H1 (cell line): ENCODE measurements around the gene DCAF6.

Experiments used
- CEBPB ChIP-seq: IDR thresholded peaks from 2 replicates; pipeline ENCODE4 v1.6.1; 2012; ENCODE audit warnings: low read depth, low read length
- CHD1 ChIP-seq: IDR thresholded peaks from 2 replicates; pipeline ENCODE4 v1.6.1; 2012; ENCODE audit warnings: low read depth, low read length, improper control_type of control experiment
- CHD7 ChIP-seq: fragments of 300-600 bp; sonication (generic); IDR thresholded peaks from 2 replicates; pipeline ENCODE4 v1.7.1; 2012; ENCODE audit warnings: low read length, moderate library complexity, mild to moderate bottlenecking, inconsistent platforms; ENCODE audit not compliant: insufficient replicate concordance
- CREB1 ChIP-seq: IDR thresholded peaks from 2 replicates; pipeline ENCODE4 v1.6.1; 2012; ENCODE audit warnings: inconsistent platforms
- CTCF ChIP-seq, 3 experiments: IDR thresholded peaks; 1 replicate in 2 of 3; 2 replicates in 1 of 3; pipeline versions ENCODE4 v1.5.1 to v1.6.1; 2011; ENCODE audit warnings: low read length in 3 of 3, mild to moderate bottlenecking in 3 of 3, inconsistent platforms in 2 of 3, low read depth in 1 of 3, moderate library complexity in 1 of 3; ENCODE audit not compliant: insufficient read depth in 1 of 3; ENCODE audit errors: control extremely low read depth in 1 of 3
- KDM1A ChIP-seq: fragments of 200-600, 300-600 bp; sonication (generic); IDR thresholded peaks from 2 replicates; pipeline ENCODE4 v1.7.1; 2016; ENCODE audit warnings: mild to moderate bottlenecking, low read length, borderline replicate concordance
- POLR2AphosphoS5 ChIP-seq: IDR thresholded peaks from 2 replicates; pipeline ENCODE4 v1.6.1; 2011; ENCODE audit warnings: low read depth, low read length
- SIN3A ChIP-seq, 2 experiments: IDR thresholded peaks in 1 of 2; conservative IDR thresholded peaks in 1 of 2; 2 replicates each; pipeline ENCODE4 v1.6.1; 2011 to 2012; ENCODE audit warnings: low read length in 2 of 2, improper control_type of control experiment in 1 of 2, low read depth in 1 of 2, mild to moderate bottlenecking in 1 of 2
- SIRT6 ChIP-seq: IDR thresholded peaks from one replicate; pipeline ENCODE4 v1.7.1; 2012; ENCODE audit warnings: low read length, inconsistent platforms

GRCh38 chr1:167968569-167968968 is 32.1 kb downstream of the DCAF6 start:
- TF ChIP-seq CTCF (IDR thresholded peaks at IDR 0.05; ENCODE audit: control extremely low read depth in 1 of 3, insufficient read depth in 1 of 3, low read depth in 1 of 3, low read length in 3 of 3) (no peak), SIN3A (conservative IDR thresholded peaks at IDR 0.05 in 1 of 2, IDR thresholded peaks at IDR 0.05 in 1 of 2; ENCODE audit: low read depth in 1 of 2, low read length in 2 of 2) (no peak), KDM1A (no peak), SIRT6 (no peak), CREB1 (no peak), CEBPB (no peak), POLR2AphosphoS5 (no peak), CHD1 (no peak), CHD7 (no peak)
